Panc1 (cell line): ENCODE results near the gene IL31RA.

Source experiments
- POLR2AphosphoS5 ChIP-seq: IDR thresholded peaks from 2 replicates; pipeline ENCODE4 v1.6.1; 2012; ENCODE audit warnings: mild to moderate bottlenecking, low read depth, low read length, moderate library complexity
- TCF7L2 ChIP-seq: IDR thresholded peaks from 2 replicates; pipeline ENCODE4 v1.6.1; 2011; ENCODE audit warnings: mild to moderate bottlenecking, low read depth, low read length, inconsistent platforms
- TF ChIP-seq, protein P1 (sequence below): fragments of 450-650 bp; IDR thresholded peaks from 2 replicates; pipeline ENCODE4 v1.5.1; 2017; ENCODE audit warnings: mild to moderate bottlenecking

DNA sequence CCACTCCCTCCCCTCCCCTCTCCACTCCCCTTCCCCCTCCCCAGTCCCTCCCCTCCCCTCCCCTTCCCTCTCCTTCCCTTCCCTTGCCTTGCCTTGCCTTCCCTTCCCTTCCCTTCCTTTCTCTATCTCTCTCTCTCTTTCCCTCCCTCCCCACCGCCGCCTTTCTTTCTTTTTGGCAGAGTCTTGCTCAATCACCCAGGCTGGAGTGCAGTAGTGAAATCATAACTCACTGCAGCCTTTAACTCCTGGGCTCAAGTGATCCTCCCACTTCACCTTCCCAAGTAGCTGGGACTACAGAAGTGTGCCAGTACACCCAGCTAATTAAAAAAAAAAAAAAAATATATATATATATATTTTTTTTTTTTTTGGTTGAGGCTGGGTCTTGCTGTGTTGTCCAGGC is 45.5 kb downstream of the IL31RA start:
- TF ChIP-seq, protein P1, sequence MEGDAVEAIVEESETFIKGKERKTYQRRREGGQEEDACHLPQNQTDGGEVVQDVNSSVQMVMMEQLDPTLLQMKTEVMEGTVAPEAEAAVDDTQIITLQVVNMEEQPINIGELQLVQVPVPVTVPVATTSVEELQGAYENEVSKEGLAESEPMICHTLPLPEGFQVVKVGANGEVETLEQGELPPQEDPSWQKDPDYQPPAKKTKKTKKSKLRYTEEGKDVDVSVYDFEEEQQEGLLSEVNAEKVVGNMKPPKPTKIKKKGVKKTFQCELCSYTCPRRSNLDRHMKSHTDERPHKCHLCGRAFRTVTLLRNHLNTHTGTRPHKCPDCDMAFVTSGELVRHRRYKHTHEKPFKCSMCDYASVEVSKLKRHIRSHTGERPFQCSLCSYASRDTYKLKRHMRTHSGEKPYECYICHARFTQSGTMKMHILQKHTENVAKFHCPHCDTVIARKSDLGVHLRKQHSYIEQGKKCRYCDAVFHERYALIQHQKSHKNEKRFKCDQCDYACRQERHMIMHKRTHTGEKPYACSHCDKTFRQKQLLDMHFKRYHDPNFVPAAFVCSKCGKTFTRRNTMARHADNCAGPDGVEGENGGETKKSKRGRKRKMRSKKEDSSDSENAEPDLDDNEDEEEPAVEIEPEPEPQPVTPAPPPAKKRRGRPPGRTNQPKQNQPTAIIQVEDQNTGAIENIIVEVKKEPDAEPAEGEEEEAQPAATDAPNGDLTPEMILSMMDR: no peak
- TF ChIP-seq POLR2AphosphoS5 (no peak), TCF7L2 (no peak)
